HuH-7.5 (cell line): ENCODE data around the gene NTF4.
"Not testable (repeated sequence)": the region's sequence is repeated elsewhere in the genome, so short reads cannot be mapped to it uniquely, and the experiment has no call there.

Experiments used
- DNase-seq: peaks from one replicate; pipeline ENCODE4 v3.0.0; 2011; ENCODE audit warnings: low spot score

NTF4 gene

DNA sequence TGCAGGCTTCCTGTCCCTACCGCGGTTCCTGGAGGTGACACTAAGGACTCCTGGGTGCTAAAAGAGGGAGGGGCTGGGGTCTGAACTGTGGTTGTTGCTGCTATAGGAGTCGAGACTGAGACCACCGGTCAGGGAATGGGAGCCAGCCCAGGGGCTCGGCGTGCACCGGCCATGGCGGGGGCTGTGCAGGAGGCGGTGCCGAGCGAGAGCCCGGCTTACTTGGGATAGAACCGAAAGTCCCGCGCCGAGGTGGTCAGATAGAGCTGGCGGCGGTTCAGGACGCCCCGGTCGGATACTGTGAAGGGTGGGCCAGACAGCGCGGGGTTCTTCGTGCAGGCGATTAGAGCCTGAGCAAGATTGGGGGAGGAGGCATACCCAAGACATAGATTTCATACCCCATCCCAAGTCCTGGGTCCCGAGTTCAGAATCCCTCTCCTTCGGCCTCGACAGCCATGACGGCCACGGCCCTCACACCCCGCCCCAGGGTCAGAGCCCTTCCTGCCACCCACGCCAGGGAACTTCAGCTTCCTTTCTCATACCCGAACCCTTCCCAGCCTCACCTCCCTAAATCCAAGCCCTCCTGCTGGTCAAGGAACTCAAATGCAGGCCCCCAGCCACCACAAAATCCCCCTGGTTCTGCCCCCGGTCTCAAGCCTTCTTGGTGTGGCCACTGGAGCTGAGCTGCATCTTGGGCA, 7.6 kb downstream of the NTF4 start:
- DNase-seq = not testable (repeated sequence)

DNA sequence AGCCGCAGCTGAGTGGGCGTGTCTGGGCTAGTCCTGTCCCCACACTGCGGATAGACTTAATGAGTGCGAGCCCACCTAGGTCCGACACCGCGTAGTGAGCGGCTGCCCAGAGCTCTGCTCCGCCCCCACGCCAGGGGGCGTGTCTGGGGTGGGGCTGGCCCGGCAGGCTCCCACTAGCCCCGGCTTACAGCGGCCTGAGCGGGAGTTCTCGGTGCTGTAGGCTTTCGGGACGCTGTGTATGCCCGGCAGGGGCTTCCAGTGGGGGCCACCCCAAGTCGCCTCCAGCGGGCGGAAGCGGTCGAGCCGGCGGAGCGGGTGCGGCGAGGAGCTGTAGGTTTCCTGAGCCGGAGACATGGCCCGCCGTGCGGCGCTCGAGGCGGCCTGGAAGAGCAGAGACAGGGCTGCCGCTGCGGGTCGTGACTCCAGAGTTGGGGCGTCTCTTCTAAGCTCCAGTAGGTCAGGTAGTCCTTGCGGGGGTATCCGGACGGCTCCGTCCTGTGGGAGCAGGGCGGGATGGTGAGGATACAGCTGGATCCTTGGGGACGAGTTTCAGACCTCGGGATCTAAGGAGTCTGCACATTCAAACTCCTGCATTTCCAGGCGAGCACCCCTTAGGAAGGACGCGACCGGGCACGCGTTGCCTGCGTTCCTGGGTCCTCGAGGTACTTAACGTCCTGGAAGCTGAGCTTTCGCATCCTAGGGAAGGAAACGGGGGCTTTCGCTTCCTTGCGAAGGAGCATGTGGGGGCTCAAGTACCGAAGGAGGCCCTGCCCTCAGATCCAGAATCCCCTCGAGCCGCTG, 8.3 kb downstream of the NTF4 start:
- peak; percentile 96 for DNase-seq

DNA sequence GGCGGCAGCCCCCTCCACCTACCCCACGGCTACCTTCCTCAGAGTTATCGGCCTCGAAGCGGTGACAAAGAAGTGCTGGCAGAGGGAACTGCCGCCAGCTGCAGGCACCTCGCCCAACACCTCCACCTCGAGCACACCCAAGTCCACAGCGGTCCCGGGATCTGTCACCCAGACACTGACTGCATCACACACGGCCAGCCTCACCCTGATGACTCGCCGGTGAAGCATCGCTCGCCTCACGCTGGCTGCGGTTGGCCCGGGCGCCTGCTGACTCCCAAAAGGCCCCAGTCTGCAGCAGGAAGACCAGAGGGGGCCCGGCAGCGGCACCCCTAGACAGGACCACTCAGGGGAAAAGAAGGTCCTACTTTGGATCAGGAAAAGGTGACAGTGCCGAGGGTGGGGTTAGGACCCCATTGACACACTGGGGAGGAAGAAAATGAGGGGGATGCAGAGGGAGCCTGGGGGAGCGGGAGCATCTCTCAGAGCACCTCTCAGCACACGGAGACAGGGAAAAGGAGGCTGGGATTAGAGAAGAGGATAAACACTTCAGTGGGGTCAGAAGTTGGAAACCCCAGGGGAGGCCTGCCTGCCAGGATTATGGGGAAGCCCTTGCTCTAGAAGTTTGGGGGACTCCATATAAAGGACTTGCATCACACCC, 14.1 kb downstream of the NTF4 start:
- not testable (repeated sequence) for DNase-seq

DNA sequence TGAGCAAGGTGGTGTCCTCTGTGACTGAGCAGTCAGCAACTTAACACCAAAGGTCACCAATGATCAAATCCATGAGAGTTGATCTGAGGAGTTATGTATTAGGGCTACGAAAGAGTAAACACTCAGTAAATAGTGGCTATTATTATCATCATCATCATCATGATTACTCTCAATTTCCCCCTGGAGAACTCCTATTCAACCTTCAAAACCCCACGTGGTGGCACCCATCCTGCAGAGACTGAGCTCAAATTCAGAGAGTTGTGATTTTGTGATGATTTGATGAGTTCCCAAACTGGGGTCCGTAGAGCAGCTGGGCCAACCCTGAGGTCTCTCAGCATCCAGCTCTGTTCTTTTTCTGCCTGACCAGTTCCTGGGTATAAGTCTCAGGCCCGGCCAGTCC, 14.8 kb downstream of the NTF4 start:
- not testable (repeated sequence) for DNase-seq

DNA sequence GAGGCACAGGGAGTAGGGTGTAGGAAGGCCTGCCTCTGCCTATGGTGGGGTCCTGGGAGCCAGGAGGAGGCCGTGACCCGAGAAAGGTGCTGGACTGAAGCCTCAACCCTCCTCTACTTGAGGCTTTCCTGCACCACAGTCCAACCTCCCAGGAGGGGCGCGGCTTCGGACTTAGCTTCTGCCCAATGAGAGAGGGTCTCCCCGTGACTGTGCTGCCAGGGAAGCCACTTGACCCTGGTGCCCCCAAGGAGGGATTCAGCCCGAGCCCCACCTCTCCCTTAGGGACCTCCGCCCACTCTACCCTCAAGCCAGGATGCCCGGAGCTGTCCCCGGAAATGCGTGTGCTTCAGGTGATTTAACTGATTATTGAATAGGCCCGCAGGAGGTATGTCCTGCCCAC, 15.6 kb downstream of the NTF4 start, which contains the start of gene CGB8:
TSS of gene CGB8 (minus strand) at position 101 of the 400 bp plus-strand sequence. CDS start 372 bp downstream, outside the sequence.
- not testable (repeated sequence) for DNase-seq

DNA sequence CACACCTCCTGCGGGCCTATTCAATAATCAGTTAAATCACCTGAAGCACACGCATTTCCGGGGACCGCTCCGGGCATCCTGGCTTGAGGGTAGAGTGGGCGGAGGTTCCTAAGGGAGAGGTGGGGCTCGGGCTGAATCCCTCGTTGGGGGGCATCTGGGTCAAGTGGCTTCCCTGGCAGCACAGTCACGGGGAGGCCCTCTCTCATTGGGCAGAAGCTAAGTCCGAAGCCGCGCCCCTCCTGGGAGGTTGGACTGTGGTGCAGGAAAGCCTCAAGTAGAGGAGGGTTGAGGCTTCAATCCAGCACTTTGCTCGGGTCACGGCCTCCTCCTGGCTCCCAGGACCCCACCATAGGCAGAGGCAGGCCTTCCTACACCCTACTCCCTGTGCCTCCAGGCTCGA, 21.1 kb downstream of the NTF4 start, which contains the start of gene CGB5:
TSS of gene CGB5 (plus strand) at position 301 of the 400 bp plus-strand sequence. CDS start 362 bp downstream, outside the sequence.
- DNase-seq = not testable (repeated sequence)

DNA sequence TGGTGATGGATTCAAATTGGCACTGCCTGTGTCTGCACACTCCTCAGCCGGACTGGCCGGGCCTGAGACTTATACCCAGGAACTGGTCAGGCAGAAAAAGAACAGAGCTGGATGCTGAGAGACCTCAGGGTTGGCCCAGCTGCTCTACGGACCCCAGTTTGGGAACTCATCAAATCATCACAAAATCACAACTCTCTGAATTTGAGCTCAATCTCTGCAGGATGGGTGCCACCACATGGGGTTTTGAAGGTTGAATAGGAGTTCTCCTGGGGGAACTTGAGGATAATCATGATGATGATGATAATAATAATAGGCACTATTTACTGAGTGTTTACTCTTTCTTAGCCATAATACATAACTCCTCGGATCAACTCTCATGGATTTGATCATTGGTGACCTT, 22.0 kb downstream of the NTF4 start:
- not testable (repeated sequence) for DNase-seq

DNA sequence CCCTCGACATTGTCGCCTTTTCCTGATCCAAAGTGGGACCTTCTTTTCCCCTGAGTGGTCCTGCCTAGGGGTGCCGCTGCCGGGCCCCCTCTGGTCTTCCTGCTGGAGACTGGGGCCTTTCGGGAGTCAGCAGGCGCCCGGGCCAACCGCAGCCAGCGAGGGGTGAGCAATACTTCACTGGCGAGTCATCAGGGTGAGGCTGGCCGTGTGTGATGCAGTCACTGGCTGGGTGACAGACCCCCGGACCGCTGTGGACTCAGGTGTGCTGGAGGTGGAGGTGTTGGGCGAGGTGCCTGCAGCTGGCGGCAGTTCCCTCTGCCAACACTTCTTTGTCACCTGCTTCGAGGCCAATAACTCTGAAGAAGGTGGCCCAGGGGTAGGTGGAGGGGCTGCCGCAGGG, 22.4 kb downstream of the NTF4 start:
- no peak for DNase-seq

DNA sequence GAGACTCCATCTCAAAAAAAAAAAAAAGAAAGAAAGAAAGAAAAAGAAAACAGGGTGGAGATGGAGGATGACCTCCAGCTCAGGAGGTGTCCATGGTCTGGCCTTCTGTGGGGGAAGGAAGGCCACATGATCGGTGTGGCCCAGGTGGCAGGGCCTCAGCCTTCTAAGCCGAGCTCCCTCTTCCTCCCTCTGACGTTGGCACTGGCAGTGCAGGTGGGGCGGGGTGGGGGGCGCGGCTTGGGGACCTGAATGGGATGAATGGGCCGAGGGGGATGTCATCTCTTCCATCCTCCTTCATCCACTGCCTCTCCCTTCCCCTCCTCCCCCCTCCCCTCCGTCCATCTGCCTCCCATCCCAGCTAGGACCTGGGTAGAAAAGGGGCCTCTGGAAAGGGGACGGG, 24.9 kb downstream of the NTF4 start:
- DNase-seq = not testable (repeated sequence)

DNA sequence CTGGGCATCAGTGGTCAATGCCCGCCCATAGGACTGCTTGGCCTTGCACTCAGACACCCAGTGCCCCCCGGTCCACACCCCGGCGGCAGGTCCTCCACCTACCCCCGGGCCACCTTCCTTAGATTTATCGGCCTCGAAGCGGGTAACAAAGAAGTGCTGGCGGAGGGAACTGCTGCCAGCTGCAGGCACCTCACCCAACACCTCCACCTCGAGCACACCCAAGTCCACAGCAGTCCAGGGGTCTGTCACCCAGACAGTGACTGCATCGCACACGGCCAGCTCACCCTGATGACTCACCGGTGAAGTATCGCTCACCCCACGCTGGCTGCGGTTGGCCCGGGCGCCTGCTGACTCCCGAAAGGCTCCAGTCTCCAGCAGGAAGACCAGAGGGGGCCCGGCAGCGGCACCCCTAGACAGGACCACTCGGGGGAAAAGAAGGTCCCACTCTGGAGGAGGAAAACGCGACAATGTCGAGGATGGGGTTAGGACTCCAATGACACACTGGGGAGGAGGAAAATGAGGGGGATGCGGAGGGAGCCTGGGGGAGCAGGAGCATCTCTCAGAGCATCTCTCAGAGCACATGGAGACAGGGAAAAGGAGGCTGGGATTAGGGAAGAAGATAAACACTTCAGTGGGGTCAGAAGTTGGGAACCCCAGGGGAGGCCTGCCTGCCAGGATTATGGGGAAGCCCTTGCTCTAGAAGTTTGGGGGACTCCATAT, 25.9 kb downstream of the NTF4 start:
- not testable (repeated sequence) for DNase-seq

DNA sequence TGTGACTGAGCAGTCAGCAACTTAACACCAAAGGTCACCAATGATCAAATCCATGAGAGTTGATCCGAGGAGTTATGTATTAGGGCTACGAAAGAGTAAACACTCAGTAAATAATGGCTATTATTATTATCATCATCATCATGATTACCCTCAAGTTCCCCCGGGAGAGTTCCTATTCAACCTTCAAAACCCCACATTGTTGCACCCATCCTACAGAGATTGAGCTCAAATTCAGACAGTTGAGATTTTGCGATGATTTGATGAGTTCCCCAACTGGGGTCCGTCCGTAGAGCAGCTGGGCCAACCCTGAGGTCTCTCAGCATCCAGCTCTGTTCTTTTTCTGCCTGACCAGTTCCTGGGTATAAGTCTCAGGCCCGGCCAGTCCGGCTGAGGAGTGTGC, 26.5 kb downstream of the NTF4 start:
- DNase-seq = not testable (repeated sequence)

DNA sequence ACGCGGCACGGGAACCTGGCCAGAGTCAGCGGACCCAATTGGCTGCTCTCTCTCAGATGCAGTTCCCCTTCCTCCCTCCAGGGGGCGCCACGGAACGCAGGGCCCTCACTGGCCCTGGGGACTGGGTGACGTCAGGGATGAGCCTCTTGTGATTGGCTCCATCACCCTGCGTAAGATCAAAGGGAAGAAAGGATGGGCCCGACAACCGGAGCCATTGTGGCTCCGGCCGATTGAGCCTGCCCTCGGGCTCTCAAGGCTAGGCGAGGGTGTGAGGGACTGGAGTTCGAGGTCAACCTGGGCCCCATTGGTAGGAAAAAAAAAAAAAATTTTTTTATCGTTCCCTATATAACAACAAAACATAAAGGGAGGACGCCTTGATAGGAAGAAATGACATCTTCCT, 27.8 kb downstream of the NTF4 start, which contains the start of gene CGB1:
TSS of gene CGB1 (minus strand) at position 81 of the 400 bp plus-strand sequence. CDS start 184 bp downstream, outside the sequence.
- not testable (repeated sequence) for DNase-seq

DNA sequence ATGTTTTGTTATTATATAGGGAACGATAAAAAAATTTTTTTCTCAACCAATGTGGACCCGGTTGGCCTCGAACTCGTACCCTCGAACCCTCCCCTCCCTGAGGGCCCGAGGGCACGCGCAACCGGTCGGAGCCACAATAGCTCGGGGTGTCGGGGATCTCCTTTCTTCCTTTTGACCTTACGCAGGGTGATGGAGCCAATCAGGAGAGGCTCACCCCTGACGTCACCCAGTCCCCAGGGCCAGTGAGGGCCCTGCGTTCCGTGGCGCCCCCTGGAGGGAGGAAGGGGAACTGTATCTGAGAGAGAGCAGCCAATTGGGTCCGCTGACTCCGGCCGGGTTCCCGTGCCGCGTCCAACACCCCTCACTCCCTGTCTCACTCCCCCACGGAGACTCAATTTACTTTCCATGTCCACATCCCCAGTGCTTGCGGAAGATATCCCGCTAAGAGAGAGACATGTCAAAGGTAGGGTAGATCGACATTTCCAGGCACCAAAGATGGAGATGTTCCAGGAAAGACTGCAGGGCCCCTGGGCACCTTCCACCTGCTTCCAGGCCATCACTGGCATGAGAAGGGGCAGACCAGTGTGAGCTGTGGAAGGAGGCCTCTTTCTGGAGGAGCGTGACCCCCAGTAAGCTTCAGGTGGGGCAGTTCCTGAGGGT, 32.8 kb downstream of the NTF4 start, which contains the start of gene CGB2:
TSS of gene CGB2 (plus strand) at position 249 of the 660 bp plus-strand sequence. CDS start at position 455, 206 bp downstream.
- peak; percentile 45 for DNase-seq

DNA sequence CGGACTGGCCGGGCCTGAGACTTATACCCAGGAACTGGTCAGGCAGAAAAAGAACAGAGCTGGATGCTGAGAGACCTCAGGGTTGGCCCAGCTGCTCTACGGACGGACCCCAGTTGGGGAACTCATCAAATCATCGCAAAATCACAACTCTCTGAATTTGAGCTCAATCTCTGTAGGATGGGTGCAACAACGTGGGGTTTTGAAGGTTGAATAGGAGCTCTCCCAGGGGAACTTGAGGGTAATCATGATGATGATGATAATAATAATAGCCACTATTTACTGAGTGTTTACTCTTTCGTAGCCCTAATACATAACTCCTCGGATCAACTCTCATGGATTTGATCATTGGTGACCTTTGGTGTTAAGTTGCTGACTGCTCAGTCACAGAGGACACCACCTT, 34.3 kb downstream of the NTF4 start:
- DNase-seq = not testable (repeated sequence)

DNA sequence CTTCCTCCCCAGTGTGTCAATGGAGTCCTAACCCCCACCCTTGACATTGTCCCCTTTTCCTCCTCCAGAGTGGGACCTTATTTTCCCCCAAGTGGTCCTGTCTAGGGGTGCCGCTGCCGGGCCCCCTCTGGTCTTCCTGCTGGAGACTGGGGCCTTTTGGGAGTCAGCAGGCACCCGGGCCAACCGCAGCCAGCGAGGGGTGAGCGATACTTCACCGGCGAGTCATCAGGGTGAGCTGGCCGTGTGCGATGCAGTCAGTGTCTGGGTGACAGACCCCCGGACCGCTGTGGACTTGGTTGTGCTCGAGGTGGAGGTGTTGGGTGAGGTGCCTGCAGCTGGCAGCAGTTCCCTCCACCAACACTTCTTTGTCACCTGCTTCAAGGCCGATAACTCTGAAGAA, 34.9 kb downstream of the NTF4 start:
- not testable (repeated sequence) for DNase-seq

DNA sequence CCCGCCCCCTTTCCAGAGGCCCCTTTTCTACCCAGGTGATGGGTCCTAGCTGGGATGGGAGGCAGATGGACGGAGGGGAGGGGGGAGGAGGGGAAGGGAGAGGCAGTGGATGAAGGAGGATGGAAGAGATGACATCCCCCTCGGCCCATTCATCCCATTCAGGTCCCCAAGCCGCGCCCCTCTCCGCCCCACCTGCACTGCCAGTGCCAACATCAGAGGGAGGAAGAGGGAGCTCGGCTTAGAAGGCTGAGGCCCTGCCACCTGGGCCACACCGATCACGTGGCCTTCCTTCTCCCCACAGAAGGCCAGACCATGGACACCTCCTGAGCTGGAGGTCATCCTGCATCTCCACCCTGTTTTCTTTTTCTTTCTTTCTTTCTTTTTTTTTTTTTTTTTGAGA, 35.9 kb downstream of the NTF4 start:
- DNase-seq = not testable (repeated sequence)

DNA sequence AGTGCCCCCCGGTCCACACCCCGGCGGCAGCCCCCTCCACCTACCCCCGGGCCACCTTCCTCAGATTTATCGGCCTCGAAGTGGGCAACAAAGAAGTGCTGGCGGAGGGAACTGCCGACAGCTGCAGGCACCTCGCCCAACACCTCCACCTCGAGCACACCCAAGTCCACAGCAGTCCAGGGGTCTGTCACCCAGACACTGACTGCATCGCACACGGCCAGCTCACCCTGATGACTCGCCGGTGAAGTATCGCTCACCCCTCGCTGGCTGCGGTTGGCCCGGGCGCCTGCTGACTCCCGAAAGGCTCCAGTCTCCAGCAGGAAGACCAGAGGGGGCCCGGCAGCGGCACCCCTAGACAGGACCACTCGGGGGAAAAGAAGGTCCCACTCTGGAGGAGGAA, 39.0 kb downstream of the NTF4 start:
- DNase-seq = not testable (repeated sequence)

DNA sequence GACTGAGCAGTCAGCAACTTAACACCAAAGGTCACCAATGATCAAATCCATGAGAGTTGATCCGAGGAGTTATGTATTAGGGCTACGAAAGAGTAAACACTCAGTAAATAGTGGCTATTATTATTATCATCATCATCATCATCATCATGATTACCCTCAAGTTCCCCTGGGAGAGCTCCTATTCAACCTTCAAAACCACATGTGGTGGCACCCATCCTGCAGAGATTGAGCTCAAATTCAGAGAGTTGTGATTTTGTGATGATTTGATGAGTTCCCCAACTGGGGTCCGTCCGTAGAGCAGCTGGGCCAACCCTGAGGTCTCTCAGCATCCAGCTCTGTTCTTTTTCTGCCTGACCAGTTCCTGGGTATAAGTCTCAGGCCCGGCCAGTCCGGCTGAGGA, 39.5 kb downstream of the NTF4 start:
- DNase-seq = not testable (repeated sequence)

DNA sequence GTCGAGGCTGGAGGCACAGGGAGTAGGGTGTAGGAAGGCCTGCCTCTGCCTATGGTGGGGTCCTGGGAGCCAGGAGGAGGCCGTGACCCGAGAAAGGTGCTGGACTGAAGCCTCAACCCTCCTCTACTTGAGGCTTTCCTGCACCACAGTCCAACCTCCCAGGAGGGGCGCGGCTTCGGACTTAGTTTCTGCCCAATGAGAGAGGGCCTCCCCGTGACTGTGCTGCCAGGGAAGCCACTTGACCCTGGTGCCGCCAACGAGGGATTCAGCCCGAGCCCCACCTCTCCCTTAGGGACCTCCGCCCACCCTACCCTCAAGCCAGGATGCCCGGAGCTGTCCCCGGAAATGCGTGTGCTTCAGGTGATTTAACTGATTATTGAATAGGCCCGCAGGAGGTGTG, 40.4 kb downstream of the NTF4 start, which contains the start of gene CGB3:
TSS of gene CGB3 (minus strand) at position 101 of the 400 bp plus-strand sequence. CDS start 362 bp downstream, outside the sequence.
- DNase-seq = not testable (repeated sequence)

DNA sequence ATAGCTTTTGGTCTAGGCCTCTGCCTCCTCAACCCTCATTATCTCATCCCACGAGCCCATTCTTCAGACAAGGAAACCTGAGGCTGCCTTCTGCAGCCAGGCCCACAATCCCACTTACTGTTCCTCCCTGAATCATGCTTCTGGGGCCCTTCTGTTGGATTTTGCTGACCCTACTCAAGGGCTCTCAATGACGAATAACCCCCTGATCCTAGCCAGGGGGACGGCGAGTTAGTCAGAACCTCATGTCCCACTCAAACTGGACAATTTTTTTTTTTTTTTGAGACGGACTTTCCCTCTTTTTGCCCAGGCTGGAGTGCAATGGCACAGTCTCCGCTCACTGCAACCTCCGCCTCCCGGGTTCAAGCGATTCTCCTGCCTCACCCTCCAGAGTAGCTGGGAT, 42.5 kb downstream of the NTF4 start:
- no peak for DNase-seq
